Esophagus squamous epithelium (tissue), 4 donors: ENCODE results near the gene ALDH1A2.

ENCODE experiments used
- POLR2A ChIP-seq, 4 donors: fragments of 450-650 bp; IDR thresholded peaks; one replicate each; pipeline ENCODE4 v1.6.1; 2017; ENCODE audit warnings: antibody characterized with exemption in 4 of 4, mild to moderate bottlenecking in 4 of 4, moderate library complexity in 3 of 4
- TF ChIP-seq, protein P1 (sequence below), 6 experiments: fragments of 450-650 bp in 4 of 6; fragments of 200-600 bp in 2 of 6; sonication (generic) in 2 of 6; IDR thresholded peaks; one replicate each; pipeline ENCODE4 v1.5.1; 2016 to 2019; ENCODE audit warnings: antibody characterized with exemption in 6 of 6, mild to moderate bottlenecking in 4 of 6, moderate library complexity in 4 of 6

DNA sequence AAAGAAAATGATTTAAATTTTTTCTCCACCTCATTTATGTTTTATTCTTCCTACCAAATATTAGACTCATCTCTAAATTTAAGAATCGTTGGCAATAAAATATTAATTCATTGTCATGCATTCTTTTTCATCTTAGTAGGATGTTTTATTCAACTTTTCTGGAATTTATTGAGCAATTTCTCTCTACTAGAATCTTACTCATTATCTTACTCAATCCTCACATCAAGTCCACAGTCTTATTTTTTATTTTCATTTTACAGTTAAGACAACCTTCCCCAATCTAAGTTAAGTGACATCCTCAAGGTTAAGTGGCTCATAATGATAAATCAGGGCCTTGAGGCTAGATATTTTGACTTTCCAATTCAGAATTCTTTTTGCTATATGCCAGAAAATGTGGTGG lies 15.9 kb upstream of the ALDH1A2 start:
- TF ChIP-seq, protein P1, sequence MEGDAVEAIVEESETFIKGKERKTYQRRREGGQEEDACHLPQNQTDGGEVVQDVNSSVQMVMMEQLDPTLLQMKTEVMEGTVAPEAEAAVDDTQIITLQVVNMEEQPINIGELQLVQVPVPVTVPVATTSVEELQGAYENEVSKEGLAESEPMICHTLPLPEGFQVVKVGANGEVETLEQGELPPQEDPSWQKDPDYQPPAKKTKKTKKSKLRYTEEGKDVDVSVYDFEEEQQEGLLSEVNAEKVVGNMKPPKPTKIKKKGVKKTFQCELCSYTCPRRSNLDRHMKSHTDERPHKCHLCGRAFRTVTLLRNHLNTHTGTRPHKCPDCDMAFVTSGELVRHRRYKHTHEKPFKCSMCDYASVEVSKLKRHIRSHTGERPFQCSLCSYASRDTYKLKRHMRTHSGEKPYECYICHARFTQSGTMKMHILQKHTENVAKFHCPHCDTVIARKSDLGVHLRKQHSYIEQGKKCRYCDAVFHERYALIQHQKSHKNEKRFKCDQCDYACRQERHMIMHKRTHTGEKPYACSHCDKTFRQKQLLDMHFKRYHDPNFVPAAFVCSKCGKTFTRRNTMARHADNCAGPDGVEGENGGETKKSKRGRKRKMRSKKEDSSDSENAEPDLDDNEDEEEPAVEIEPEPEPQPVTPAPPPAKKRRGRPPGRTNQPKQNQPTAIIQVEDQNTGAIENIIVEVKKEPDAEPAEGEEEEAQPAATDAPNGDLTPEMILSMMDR (IDR thresholded peaks at IDR 0.05) = no peak
- TF ChIP-seq POLR2A (IDR thresholded peaks at IDR 0.05) = no peak
